Neural progenitor cell (in vitro differentiated cells): ENCODE results near the gene FAT3. TPM values are rescaled to one million over a fixed set of nuclear protein-coding genes. Genes with fewer than 3 reads are reported as not detected.

Experiments used
- DNase-seq: peaks from one replicate; pipeline ENCODE4 v3.0.0-alpha.2; 2016; ENCODE audit warnings: low spot score
- H2AFZ ChIP-seq: fragments of 200-600 bp; sonication (generic); replicated peaks from 2 replicates; pipeline ENCODE4 v1.6.1; 2016; ENCODE audit warnings: antibody characterized with exemption
- H3F3A ChIP-seq: fragments of 200-600 bp; sonication (generic); 2 replicates; pipeline ENCODE4 v1.6.1; 2016; ENCODE audit warnings: antibody characterized with exemption, low read depth
- H3K27ac ChIP-seq: fragments of 200-600 bp; sonication (generic); 2 replicates; pipeline ENCODE4 v1.5.1; 2016; ENCODE audit warnings: mild to moderate bottlenecking
- H3K27me3 ChIP-seq: fragments of 200-600 bp; sonication (generic); 2 replicates; pipeline ENCODE4 v1.6.1; 2016; ENCODE audit warnings: mild to moderate bottlenecking, moderate library complexity
- H3K36me3 ChIP-seq: fragments of 200-600 bp; sonication (generic); 2 replicates; pipeline ENCODE4 v1.5.1; 2016
- H3K4me1 ChIP-seq: fragments of 200-600 bp; sonication (generic); 2 replicates; pipeline ENCODE4 v1.6.1; 2016; ENCODE audit warnings: mixed run types
- H3K4me2 ChIP-seq: fragments of 200-600 bp; sonication (generic); 2 replicates; pipeline ENCODE4 v1.6.1; 2016
- H3K4me3 ChIP-seq: fragments of 200-600 bp; sonication (generic); 2 replicates; pipeline ENCODE4 v1.5.1; 2016
- H3K79me2 ChIP-seq: fragments of 200-600 bp; sonication (generic); 2 replicates; pipeline ENCODE4 v1.6.1; 2016; ENCODE audit warnings: low read depth
- H3K9ac ChIP-seq: fragments of 200-600 bp; sonication (generic); 2 replicates; pipeline ENCODE4 v1.6.1; 2016
- H3K9me3 ChIP-seq: fragments of 200-600 bp; sonication (generic); 2 replicates; pipeline ENCODE4 v1.5.1; 2016; ENCODE audit warnings: low read depth
- H4K20me1 ChIP-seq: fragments of 200-600 bp; sonication (generic); 2 replicates; pipeline ENCODE4 v1.6.1; 2016; ENCODE audit warnings: low read depth
- H3K27ac Mint-ChIP-seq: 3 replicates; pipeline ENCODE4 v1.8.0; 2021; ENCODE audit warnings: mixed read lengths
- H3K27me3 Mint-ChIP-seq: 2 replicates; pipeline ENCODE4 v1.8.0; 2022; ENCODE audit warnings: low read depth, mild to moderate bottlenecking, inconsistent platforms, moderate library complexity, mixed read lengths; ENCODE audit not compliant: insufficient read depth
- H3K36me3 Mint-ChIP-seq: 3 replicates; pipeline ENCODE4 v1.8.0; 2021; ENCODE audit warnings: mixed read lengths
- H3K4me1 Mint-ChIP-seq: 3 replicates; pipeline ENCODE4 v1.8.0; 2021; ENCODE audit warnings: mixed read lengths
- H3K4me3 Mint-ChIP-seq: 3 replicates; pipeline ENCODE4 v1.8.0; 2021; ENCODE audit warnings: mild to moderate bottlenecking, moderate library complexity, mixed read lengths
- H3K9me3 Mint-ChIP-seq: 3 replicates; pipeline ENCODE4 v1.8.0; 2020; ENCODE audit warnings: mixed read lengths
- EZH2 ChIP-seq: fragments of 200-600 bp; sonication (generic); IDR thresholded peaks from 2 replicates; pipeline ENCODE4 v1.6.1; 2017; ENCODE audit warnings: antibody characterized with exemption, mild to moderate bottlenecking, moderate library complexity
- EZH2phosphoT487 ChIP-seq: fragments of 200-600 bp; sonication (generic); IDR thresholded peaks from 2 replicates; pipeline ENCODE4 v1.6.1; 2017; ENCODE audit warnings: antibody characterized with exemption
- total RNA-seq: library from RNA; depleted of rRNA; stranded (reverse); fragments of >200 nt; gene quantifications from 2 replicates; pipeline ENCODE4 v1.2.3, GENCODE V29; 2015; ENCODE audit warnings: low replicate concordance
- TF ChIP-seq, protein P1 (sequence below): fragments of 200-600 bp; sonication (generic); IDR thresholded peaks from 2 replicates; pipeline ENCODE4 v1.5.1; 2017; ENCODE audit warnings: antibody characterized with exemption, mild to moderate bottlenecking

Gene FAT3
- total RNA-seq, 1 donor from 2014 or later: 22.0 TPM

DNA sequence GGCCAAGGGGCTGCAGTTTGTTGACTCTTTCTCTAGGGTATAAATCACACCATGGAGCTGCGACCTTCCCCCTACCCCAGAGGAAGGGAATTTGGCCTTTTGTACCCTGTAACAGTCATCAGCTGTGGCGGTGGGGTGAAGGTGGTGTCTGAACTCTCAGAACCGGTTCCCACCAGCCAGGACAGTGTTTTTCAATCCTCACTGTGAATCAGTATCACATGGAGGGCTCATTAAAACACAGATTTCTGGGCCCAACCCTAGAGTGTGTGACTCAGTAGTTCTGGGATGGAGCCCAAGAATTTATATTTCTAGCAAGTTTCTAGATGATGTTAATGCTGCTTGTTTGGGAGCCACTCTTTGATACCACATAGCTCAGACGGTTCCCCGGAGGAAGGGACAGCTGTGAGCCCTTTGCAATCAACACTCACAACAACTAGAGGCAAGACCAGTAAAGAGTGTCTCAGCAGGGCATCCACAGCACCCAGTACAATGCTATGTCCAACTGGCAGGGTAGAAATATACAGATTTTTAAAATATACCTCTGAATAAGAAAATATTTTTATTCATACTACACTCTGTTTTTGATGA is 43.9 kb upstream of the FAT3 start:
- DNase-seq: no peak
- H3K4me3 Mint-ChIP-seq: no peak overlapping the region
- H2AFZ ChIP-seq: peak overlapping the region; percentile 67
- H3F3A ChIP-seq: no peaks in the 10 kb centered on the region
- H3K27ac Mint-ChIP-seq: no peak overlapping the region
- TF ChIP-seq EZH2phosphoT487 (no peak), EZH2 (no peak)
- TF ChIP-seq, protein P1, sequence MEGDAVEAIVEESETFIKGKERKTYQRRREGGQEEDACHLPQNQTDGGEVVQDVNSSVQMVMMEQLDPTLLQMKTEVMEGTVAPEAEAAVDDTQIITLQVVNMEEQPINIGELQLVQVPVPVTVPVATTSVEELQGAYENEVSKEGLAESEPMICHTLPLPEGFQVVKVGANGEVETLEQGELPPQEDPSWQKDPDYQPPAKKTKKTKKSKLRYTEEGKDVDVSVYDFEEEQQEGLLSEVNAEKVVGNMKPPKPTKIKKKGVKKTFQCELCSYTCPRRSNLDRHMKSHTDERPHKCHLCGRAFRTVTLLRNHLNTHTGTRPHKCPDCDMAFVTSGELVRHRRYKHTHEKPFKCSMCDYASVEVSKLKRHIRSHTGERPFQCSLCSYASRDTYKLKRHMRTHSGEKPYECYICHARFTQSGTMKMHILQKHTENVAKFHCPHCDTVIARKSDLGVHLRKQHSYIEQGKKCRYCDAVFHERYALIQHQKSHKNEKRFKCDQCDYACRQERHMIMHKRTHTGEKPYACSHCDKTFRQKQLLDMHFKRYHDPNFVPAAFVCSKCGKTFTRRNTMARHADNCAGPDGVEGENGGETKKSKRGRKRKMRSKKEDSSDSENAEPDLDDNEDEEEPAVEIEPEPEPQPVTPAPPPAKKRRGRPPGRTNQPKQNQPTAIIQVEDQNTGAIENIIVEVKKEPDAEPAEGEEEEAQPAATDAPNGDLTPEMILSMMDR: no peak
- no peak overlapping the region for H3K4me2 ChIP-seq
- no peaks in the 10 kb centered on the region for H3K36me3 Mint-ChIP-seq
- H3K27ac ChIP-seq: no peak overlapping the region
- no peaks in the 10 kb centered on the region for H3K79me2 ChIP-seq
- peaks cover 9% of the 10 kb centered on the region for H3K4me1 ChIP-seq
- H3K9ac ChIP-seq: no peak overlapping the region
- no peaks in the 10 kb centered on the region for H3K27me3 ChIP-seq
- H3K9me3 Mint-ChIP-seq: no peaks in the 10 kb centered on the region
- H3K27me3 Mint-ChIP-seq: peaks cover 2% of the 10 kb centered on the region
- H3K4me3 ChIP-seq: no peak overlapping the region
- no peaks in the 10 kb centered on the region for H3K36me3 ChIP-seq
- no peaks in the 10 kb centered on the region for H4K20me1 ChIP-seq
- H3K9me3 ChIP-seq: no peaks in the 10 kb centered on the region
- H3K4me1 Mint-ChIP-seq: no peaks in the 10 kb centered on the region

DNA sequence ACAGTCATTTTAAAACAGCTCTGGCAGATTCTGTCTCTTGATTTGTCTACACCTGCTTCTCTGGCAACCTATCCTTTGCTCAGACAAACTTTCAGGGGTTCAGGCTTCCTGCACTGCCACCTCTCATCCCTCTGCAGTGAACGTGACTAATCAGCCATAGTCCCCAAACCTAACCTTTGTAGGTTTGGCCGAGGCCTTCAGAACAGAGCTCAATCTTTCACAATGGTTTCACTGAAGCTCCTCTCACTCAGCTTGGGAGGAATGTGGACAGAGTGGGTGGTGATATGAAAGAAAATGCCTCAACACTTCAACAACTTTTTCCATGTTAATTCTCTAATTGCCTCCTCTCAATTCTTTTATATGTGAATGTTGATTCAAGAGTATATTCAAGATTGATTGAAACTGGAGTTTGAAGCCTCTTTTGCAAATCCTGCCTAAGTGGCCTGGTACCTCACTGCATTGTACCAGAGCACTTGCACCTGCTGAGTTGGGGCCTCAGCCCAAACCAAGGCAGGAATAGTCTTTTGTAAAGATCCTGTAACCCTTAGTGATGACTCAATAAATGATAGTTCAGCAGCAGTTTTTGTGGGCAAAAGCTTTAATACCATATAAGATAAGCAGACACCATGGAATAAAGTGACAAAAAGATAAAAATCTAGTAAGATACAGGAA is 33.9 kb upstream of the FAT3 start:
- no peaks in the 10 kb centered on the region for H3K9me3 Mint-ChIP-seq
- Histone ChIP-seq H3K9ac (no peak overlapping the region), H3K79me2 (no peaks in the 10 kb centered on the region), H3K36me3 (no peaks in the 10 kb centered on the region), H2AFZ (peak overlapping the region; percentile 32), H3K27ac (no peak overlapping the region), H3K4me2 (no peak overlapping the region), H3K9me3 (no peaks in the 10 kb centered on the region), H3K4me3 (no peak overlapping the region), H3K27me3 (no peaks in the 10 kb centered on the region), H3F3A (no peaks in the 10 kb centered on the region), H4K20me1 (no peaks in the 10 kb centered on the region), H3K4me1 (no peaks in the 10 kb centered on the region)
- DNase-seq: no peak
- no peak overlapping the region for H3K4me3 Mint-ChIP-seq
- peaks cover 8% of the 10 kb centered on the region for H3K4me1 Mint-ChIP-seq
- peak overlapping the region; percentile 53 for H3K27ac Mint-ChIP-seq
- H3K36me3 Mint-ChIP-seq: no peaks in the 10 kb centered on the region
- TF ChIP-seq EZH2phosphoT487: no peak
- TF ChIP-seq, protein P1: no peak
- TF ChIP-seq EZH2: no peak
- H3K27me3 Mint-ChIP-seq: no peaks in the 10 kb centered on the region

DNA sequence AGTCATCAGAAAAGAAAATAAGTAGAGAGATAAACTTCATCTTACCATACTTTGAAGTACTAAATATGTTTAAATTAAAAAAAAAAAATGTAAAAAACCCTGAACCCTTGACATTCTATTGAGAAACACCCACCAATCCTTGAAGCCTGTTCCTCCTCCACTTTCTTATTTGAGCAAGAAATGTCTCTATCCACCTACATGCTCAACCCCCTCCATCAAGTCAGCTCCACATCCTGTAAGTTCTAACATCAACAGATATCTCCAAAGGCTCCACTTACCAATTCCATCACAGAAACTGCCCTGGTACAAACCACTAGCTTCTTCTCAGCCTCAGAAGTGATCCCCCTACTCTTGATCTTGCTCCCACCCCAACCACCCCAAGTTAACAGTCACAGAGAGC is 32.5 kb upstream of the FAT3 start:
- Mint-ChIP-seq H3K4me3 (no peak overlapping the region), H3K27me3 (no peaks in the 10 kb centered on the region), H3K4me1 (peaks cover 8% of the 10 kb centered on the region), H3K9me3 (no peaks in the 10 kb centered on the region), H3K36me3 (no peaks in the 10 kb centered on the region), H3K27ac (no peak overlapping the region)
- TF ChIP-seq EZH2phosphoT487: no peak
- TF ChIP-seq, protein P1: no peak
- no peak for TF ChIP-seq EZH2
- Histone ChIP-seq H4K20me1 (no peaks in the 10 kb centered on the region), H3K9me3 (no peaks in the 10 kb centered on the region), H3K27ac (no peak overlapping the region), H3K4me2 (no peak overlapping the region), H2AFZ (no peak overlapping the region), H3F3A (no peaks in the 10 kb centered on the region), H3K36me3 (no peaks in the 10 kb centered on the region), H3K4me3 (no peak overlapping the region), H3K79me2 (no peaks in the 10 kb centered on the region), H3K4me1 (no peaks in the 10 kb centered on the region), H3K27me3 (no peaks in the 10 kb centered on the region), H3K9ac (no peak overlapping the region)
- no peak for DNase-seq
